HepG2 (cell line): ENCODE data around the gene CIBAR2. TPM values are rescaled to one million over a fixed set of nuclear protein-coding genes. Genes with fewer than 3 reads are reported as not detected.

Source experiments
- AHDC1 ChIP-seq: sonication (generic); formaldehyde crosslinking; IDR thresholded peaks from 2 replicates; pipeline ENCODE4 v1.5.1; 2020; ENCODE audit warnings: mild to moderate bottlenecking, missing genetic modification reagents, borderline replicate concordance
- BCL3 ChIP-seq: sonication (generic); formaldehyde crosslinking; IDR thresholded peaks from 2 replicates; pipeline ENCODE4 v1.5.1; 2020; ENCODE audit warnings: mild to moderate bottlenecking, missing genetic modification reagents, moderate library complexity
- CAMTA2 ChIP-seq: sonication (generic); formaldehyde crosslinking; IDR thresholded peaks from 2 replicates; pipeline ENCODE4 v1.4.0; 2020; ENCODE audit warnings: mild to moderate bottlenecking, missing genetic modification reagents, borderline replicate concordance
- CENPX ChIP-seq: sonication (generic); formaldehyde crosslinking; IDR thresholded peaks from 2 replicates; pipeline ENCODE4 v1.9.0; 2021; ENCODE audit warnings: mild to moderate bottlenecking, missing genetic modification reagents, moderate library complexity
- NR2F6 ChIP-seq, 2 experiments: IDR thresholded peaks; 2 replicates each; pipeline ENCODE4 v1.6.1; 2016; ENCODE audit warnings: antibody characterized with exemption in 1 of 2, mild to moderate bottlenecking in 1 of 2
- PCBP1 ChIP-seq: fragments of 200-400 bp; formaldehyde crosslinking; IDR thresholded peaks from 2 replicates; pipeline ENCODE4 v1.6.1; 2017; ENCODE audit warnings: mild to moderate bottlenecking, low read depth, low read length, borderline replicate concordance
- RFXAP ChIP-seq: sonication (generic); formaldehyde crosslinking; IDR thresholded peaks from 2 replicates; pipeline ENCODE4 v1.4.0; 2020; ENCODE audit warnings: missing genetic modification reagents, borderline replicate concordance
- TRIM22 ChIP-seq: fragments of 450-650 bp; IDR thresholded peaks from 2 replicates; pipeline ENCODE4 v1.6.1; 2017
- WIZ ChIP-seq: sonication (generic); formaldehyde crosslinking; IDR thresholded peaks from 2 replicates; pipeline ENCODE4 v1.5.1; 2020; ENCODE audit warnings: mild to moderate bottlenecking, missing genetic modification reagents
- ZBTB42 ChIP-seq: sonication (generic); formaldehyde crosslinking; IDR thresholded peaks from 2 replicates; pipeline ENCODE4 v1.5.0; 2020; ENCODE audit warnings: mild to moderate bottlenecking, missing genetic modification reagents
- ZNF3 ChIP-seq: IDR thresholded peaks from 2 replicates; pipeline ENCODE4 v1.7.0; 2017; ENCODE audit warnings: inconsistent platforms
- ZNF414 ChIP-seq: sonication (generic); formaldehyde crosslinking; IDR thresholded peaks from 2 replicates; pipeline ENCODE4 v1.5.0; 2020; ENCODE audit warnings: missing genetic modification reagents
- ZNF784 ChIP-seq: sonication (generic); formaldehyde crosslinking; IDR thresholded peaks from 2 replicates; pipeline ENCODE4 v1.5.1; 2020; ENCODE audit warnings: missing genetic modification reagents, mild to moderate bottlenecking, borderline replicate concordance
- ZSCAN29 ChIP-seq: sonication (generic); formaldehyde crosslinking; conservative IDR thresholded peaks from 2 replicates; pipeline ENCODE4 v1.4.0; 2020; ENCODE audit warnings: mild to moderate bottlenecking, missing genetic modification reagents
- polyA plus RNA-seq, 8 experiments: library from polyadenylated mRNA; depleted of rRNA in 3 of 8; stranded (reverse) in 7 of 8; unstranded in 1 of 8; fragments of >200 nt; fragmentation: Illumina TruSeq in 4 of 8; extraction: Trizol in 4 of 8; gene quantifications; 2 replicates each; pipeline versions ENCODE4 v1.2.1 to v1.2.3, GENCODE V29; 2011 to 2016; ENCODE audit warnings: low read depth in 4 of 8, missing spikeins in 1 of 8, mixed read lengths in 1 of 8; ENCODE audit not compliant: insufficient read depth in 1 of 8
- total RNA-seq, 5 experiments: library from RNA; depleted of rRNA; stranded (reverse); fragments of >200 nt; fragmentation: Illumina TruSeq; extraction: Trizol; gene quantifications; 2 replicates each; pipeline ENCODE4 v1.2.3, GENCODE V29; 2016; ENCODE audit warnings: low read depth in 1 of 5

CIBAR2 gene
- total and polyA plus RNA-seq, 2 of the 13 experiments (the other 11 are each of a cell fraction or from before 2014, with no cell fraction given), result not detected

GRCh38 chr16:85159179-85159980 is 47.1 kb upstream of the CIBAR2 start (continued):
- TF ChIP-seq TRIM22, result no peak
- TF ChIP-seq ZNF414 (CRISPR knock-in tag), result no peak
- no peak for TF ChIP-seq PCBP1
- 0 out of 2 replicates have a peak, but pooled peaks have one; percentile 60 for TF ChIP-seq BCL3 (CRISPR knock-in tag)
- no peak for TF ChIP-seq CAMTA2
- TF ChIP-seq ZNF3 (CRISPR knock-in tag), result peak; percentile 84
- TF ChIP-seq ZNF784, result no peak; the same call in 1 of the 2 replicates
- TF ChIP-seq WIZ (CRISPR knock-in tag), result no peak
- peak; percentile 79 for TF ChIP-seq NR2F6 (IDR thresholded peaks at IDR 0.05)
- TF ChIP-seq NR2F6 (CRISPR knock-in tag; IDR thresholded peaks at IDR 0.05), result peak; percentile 70; the same call in 1 of the 2 replicates
- TF ChIP-seq ZBTB42 (CRISPR knock-in tag), result peak; percentile 26; the same call in 1 of the 2 replicates
- TF ChIP-seq CENPX (CRISPR knock-in tag), result no peak
- no peak; the same call in 1 of the 2 replicates for TF ChIP-seq ZSCAN29
- TF ChIP-seq RFXAP (CRISPR knock-in tag), result peak; percentile 65; the same call in 1 of the 2 replicates
- peak; percentile 57; the same call in 1 of the 2 replicates for TF ChIP-seq AHDC1 (CRISPR knock-in tag)
